HCT116 (cell line): ENCODE data around the gene HOXD13. TPM values are rescaled to one million over a fixed set of nuclear protein-coding genes. Genes with fewer than 3 reads are reported as not detected.

ENCODE experiments used
- ATAC-seq: fragments of 200-7000 bp; cut with Tn5 transposase; 2 replicates; pipeline ENCODE4 v1.9.1; 2020; ENCODE audit warnings: mild to moderate bottlenecking, moderate library complexity
- BruUV-seq: library from RNA; stranded (reverse); fragments of 400-500 nt; replicated peaks from 2 replicates; lab custom pipeline; 2021; lab: Mats Ljungman, UMichigan
- CTCF ChIA-PET: fragments of 300-600 bp; sonication (Branson Sonifier 250); formaldehyde crosslinking; loops from one replicate; lab custom pipeline; 2021; ENCODE audit warnings: antibody characterized with exemption; lab: Charles Lee
- POLR2A ChIA-PET: fragments of 300-600, 350-600 bp; sonication (Branson Sonifier 250); formaldehyde crosslinking; loops from one replicate; lab custom pipeline; 2021; ENCODE audit warnings: antibody characterized with exemption; lab: Charles Lee
- RAD21 ChIA-PET, 2 experiments: fragments of 300-600 bp; sonication (Branson Sonifier 250); formaldehyde crosslinking; loops; one replicate each; lab custom pipeline; 2023; ENCODE audit warnings: low total read pairs in 2 of 2; ENCODE audit not compliant: uncharacterized antibody in 2 of 2, unreplicated experiment in 2 of 2, low non-redundant PET in 1 of 2; lab: Charles Lee
- DNase-seq: peaks from one replicate; pipeline ENCODE4 v3.0.0-alpha.2; 2010; ENCODE audit warnings: low read depth, low spot score
- H2AFZ ChIP-seq: fragments of 200-600 bp; shearing (Covaris generic), sonication (generic); 2 replicates; pipeline ENCODE4 v1.6.1; 2017; ENCODE audit warnings: low read depth, mixed run types, mixed read lengths, antibody characterized with exemption, low read length; ENCODE audit not compliant: poor library complexity, severe bottlenecking
- H3K27ac ChIP-seq: 2 replicates; pipeline ENCODE4 v1.5.1; 2012; ENCODE audit warnings: low read depth, low read length
- H3K27me3 ChIP-seq: fragments of 200-600 bp; sonication (generic); 2 replicates; pipeline ENCODE4 v1.6.1; 2016; ENCODE audit warnings: mixed run types, low read length, mixed read lengths; ENCODE audit not compliant: insufficient read depth
- H3K36me3 ChIP-seq, 2 experiments: fragments of 200-500 bp in 1 of 2; fragments of 200-600 bp in 1 of 2; sonication (Bioruptor generic) in 1 of 2; sonication (generic) in 1 of 2; 2 replicates each; pipeline versions ENCODE4 v1.5.1 to v1.6.1; 2014 to 2016; ENCODE audit warnings: low read length in 2 of 2, inconsistent platforms in 1 of 2, mixed read lengths in 1 of 2, mixed run types in 1 of 2; ENCODE audit not compliant: insufficient read depth in 2 of 2, control insufficient read depth in 1 of 2
- H3K4me1 ChIP-seq, 2 experiments: fragments of 200-600 bp in 1 of 2; sonication (generic) in 1 of 2; 2 replicates each; pipeline versions ENCODE4 v1.5.1 to v1.6.1; 2012 to 2017; ENCODE audit warnings: low read length in 2 of 2, inconsistent platforms in 1 of 2, mild to moderate bottlenecking in 1 of 2, mixed read lengths in 1 of 2, mixed run types in 1 of 2, moderate library complexity in 1 of 2; ENCODE audit not compliant: insufficient read depth in 2 of 2, control insufficient read depth in 1 of 2
- H3K4me2 ChIP-seq: fragments of 200-600 bp; sonication (generic); 2 replicates; pipeline ENCODE4 v1.6.1; 2017; ENCODE audit warnings: mixed run types, low read length, mixed read lengths
- H3K4me3 ChIP-seq, 2 experiments: fragments of 200-600 bp in 1 of 2; sonication (generic) in 1 of 2; replicated peaks in 1 of 2; 2 replicates each; pipeline ENCODE4 v1.5.1; 2011 to 2016; ENCODE audit warnings: low read length in 2 of 2, control low read depth in 1 of 2, low read depth in 1 of 2, mild to moderate bottlenecking in 1 of 2, mixed read lengths in 1 of 2, mixed run types in 1 of 2
- H3K79me2 ChIP-seq: fragments of 200-600 bp; sonication (generic); 2 replicates; pipeline ENCODE4 v1.6.1; 2017; ENCODE audit warnings: mild to moderate bottlenecking, mixed run types, low read length, moderate library complexity, mixed read lengths; ENCODE audit not compliant: insufficient read depth
- H3K9ac ChIP-seq: fragments of 200-600 bp; sonication (generic); 2 replicates; pipeline ENCODE4 v1.6.1; 2016; ENCODE audit warnings: low read length, mixed read lengths
- H3K9me2 ChIP-seq: fragments of 200-600 bp; sonication (generic), shearing (Covaris generic); 2 replicates; pipeline ENCODE4 v1.6.1; 2017; ENCODE audit warnings: mixed run types, mild to moderate bottlenecking, moderate library complexity; ENCODE audit not compliant: insufficient read depth
- H3K9me3 ChIP-seq, 2 experiments: fragments of 200-500 bp in 1 of 2; fragments of 200-600 bp in 1 of 2; sonication (Bioruptor generic) in 1 of 2; sonication (generic) in 1 of 2; 2 replicates each; pipeline ENCODE4 v1.6.1; 2014 to 2017; ENCODE audit warnings: low read length in 2 of 2, mixed read lengths in 2 of 2, inconsistent platforms in 1 of 2, low read depth in 1 of 2, mild to moderate bottlenecking in 1 of 2, mixed run types in 1 of 2, moderate library complexity in 1 of 2; ENCODE audit not compliant: control insufficient read depth in 1 of 2, insufficient read depth in 1 of 2
- H4K20me1 ChIP-seq: fragments of 200-600 bp; sonication (generic), shearing (Covaris generic); 2 replicates; pipeline ENCODE4 v1.6.1; 2017; ENCODE audit warnings: mixed run types, mild to moderate bottlenecking, moderate library complexity; ENCODE audit not compliant: insufficient read depth
- CBX3 ChIP-seq: IDR thresholded peaks from 2 replicates; pipeline ENCODE4 v1.6.1; 2012; ENCODE audit warnings: low read depth
- CEBPB ChIP-seq: IDR thresholded peaks from 2 replicates; pipeline ENCODE4 v1.6.1; 2012; ENCODE audit warnings: low read depth
- EGR1 ChIP-seq: IDR thresholded peaks from 2 replicates; pipeline ENCODE4 v1.6.1; 2012; ENCODE audit warnings: low read depth
- ELF1 ChIP-seq: IDR thresholded peaks from 2 replicates; pipeline ENCODE4 v1.6.1; 2012; ENCODE audit warnings: low read depth, borderline replicate concordance
- EZH2 ChIP-seq: fragments of 200-600 bp; sonication (generic); IDR thresholded peaks from 2 replicates; pipeline ENCODE4 v1.6.1; 2017; ENCODE audit warnings: antibody characterized with exemption, mixed run types
- FOSL1 ChIP-seq: IDR thresholded peaks from 2 replicates; pipeline ENCODE4 v1.6.1; 2012; ENCODE audit warnings: low read depth
- MAX ChIP-seq: IDR thresholded peaks from 2 replicates; pipeline ENCODE4 v1.6.1; 2012
- POLR2A ChIP-seq: IDR thresholded peaks from 2 replicates; pipeline ENCODE4 v1.7.0; 2011; ENCODE audit warnings: borderline replicate concordance; ENCODE audit not compliant: insufficient read depth, insufficient read length; ENCODE audit errors: extremely low read depth
- POLR2AphosphoS5 ChIP-seq: IDR thresholded peaks from 2 replicates; pipeline ENCODE4 v1.6.1; 2011; ENCODE audit warnings: mild to moderate bottlenecking, low read depth, low read length, moderate library complexity
- REST ChIP-seq: IDR thresholded peaks from 2 replicates; pipeline ENCODE4 v1.6.1; 2012; ENCODE audit warnings: low read depth
- SIN3A ChIP-seq: IDR thresholded peaks from 2 replicates; pipeline ENCODE4 v1.6.1; 2012; ENCODE audit warnings: low read depth
- SP1 ChIP-seq: IDR thresholded peaks from 2 replicates; pipeline ENCODE4 v1.6.1; 2012; ENCODE audit warnings: low read depth
- SRF ChIP-seq: IDR thresholded peaks from 2 replicates; pipeline ENCODE4 v1.6.1; 2012; ENCODE audit warnings: low read depth
- TCF7L2 ChIP-seq: IDR thresholded peaks from 2 replicates; pipeline ENCODE4 v1.7.0; 2011; ENCODE audit warnings: borderline replicate concordance, inconsistent platforms; ENCODE audit not compliant: insufficient read depth, insufficient read length; ENCODE audit errors: extremely low read depth
- YY1 ChIP-seq: IDR thresholded peaks from 2 replicates; pipeline ENCODE4 v1.6.1; 2011; ENCODE audit warnings: low read length, low read depth, moderate library complexity, mild to moderate bottlenecking; ENCODE audit not compliant: insufficient replicate concordance; ENCODE audit errors: extremely low read depth
- ZNF274 ChIP-seq: fragments of 200-500 bp; sonication (Bioruptor generic); IDR thresholded peaks from 2 replicates; pipeline ENCODE4 v1.6.1; 2014; ENCODE audit warnings: mild to moderate bottlenecking, low read depth, low read length, inconsistent platforms
- intact Hi-C: fragments of 100-400 bp; cut with micrococcal nuclease; formaldehyde crosslinking; loops from 2 replicates; pipeline ENCODE4 v1.10.0; 2022
- total RNA-seq: library from RNA; stranded (reverse); gene quantifications from one replicate; pipeline ENCODE4 v1.2.1, GENCODE V29; 2021; ENCODE audit not compliant: unreplicated experiment
- TF ChIP-seq, protein P1 (sequence below), 3 experiments: fragments of 200-600 bp in 1 of 3; sonication (generic) in 1 of 3; IDR thresholded peaks in 2 of 3; conservative IDR thresholded peaks in 1 of 3; 2 replicates each; pipeline ENCODE4 v1.5.1; 2012 to 2017; ENCODE audit warnings: low read depth in 2 of 3, low read length in 2 of 3, antibody characterized with exemption in 1 of 3, borderline replicate concordance in 1 of 3, control low read depth in 1 of 3, mild to moderate bottlenecking in 1 of 3, mixed read lengths in 1 of 3, mixed run types in 1 of 3, moderate library complexity in 1 of 3; ENCODE audit not compliant: insufficient read depth in 1 of 3
- TF ChIP-seq, protein P2 (sequence below): IDR thresholded peaks from 2 replicates; pipeline ENCODE4 v1.6.1; 2012

Gene HOXD13
- total RNA-seq, 1 experiment from 2014 or later: not detected

- no peak for TF ChIP-seq REST
- no peak for TF ChIP-seq CEBPB
- TF ChIP-seq ZNF274: no peak
- TF ChIP-seq MAX: no peak
- no peak for TF ChIP-seq SP1
Measured at GRCh38 chr2:176063958-176064357, 28.6 kb upstream of the HOXD13 start (continued).

- ChIA-PET CTCF (no interaction called here), POLR2A (no interaction called here), RAD21 (no interaction called here)
- no peak overlapping the region for H2AFZ ChIP-seq
- no peaks in the 10 kb centered on the region for H3K9me2 ChIP-seq
- intact Hi-C loops: no loop called here
- ATAC-seq (no peak), DNase-seq (no peak)
- no peak overlapping the region for H3K4me3 ChIP-seq
- H3K9me3 ChIP-seq: no peaks in the 10 kb centered on the region
- no peak overlapping the region for H3K27ac ChIP-seq
- no peak overlapping the region for H3K9ac ChIP-seq
- no peaks in the 10 kb centered on the region for H4K20me1 ChIP-seq
- H3K4me1 ChIP-seq: no peaks in the 10 kb centered on the region
- no peaks in the 10 kb centered on the region for H3K36me3 ChIP-seq
- no TSS peak for BruUV-seq
- H3K79me2 ChIP-seq: no peaks in the 10 kb centered on the region
- no peak overlapping the region for H3K4me2 ChIP-seq
- H3K27me3 ChIP-seq: no peaks in the 10 kb centered on the region
- TF ChIP-seq YY1 (no peak), POLR2AphosphoS5 (no peak), EGR1 (no peak), TCF7L2 (no peak), EZH2 (no peak), POLR2A (no peak), MAX (no peak), ELF1 (no peak), CEBPB (no peak), ZNF274 (no peak), CBX3 (no peak), FOSL1 (no peak), SIN3A (no peak), SRF (no peak)
- TF ChIP-seq, protein P1, sequence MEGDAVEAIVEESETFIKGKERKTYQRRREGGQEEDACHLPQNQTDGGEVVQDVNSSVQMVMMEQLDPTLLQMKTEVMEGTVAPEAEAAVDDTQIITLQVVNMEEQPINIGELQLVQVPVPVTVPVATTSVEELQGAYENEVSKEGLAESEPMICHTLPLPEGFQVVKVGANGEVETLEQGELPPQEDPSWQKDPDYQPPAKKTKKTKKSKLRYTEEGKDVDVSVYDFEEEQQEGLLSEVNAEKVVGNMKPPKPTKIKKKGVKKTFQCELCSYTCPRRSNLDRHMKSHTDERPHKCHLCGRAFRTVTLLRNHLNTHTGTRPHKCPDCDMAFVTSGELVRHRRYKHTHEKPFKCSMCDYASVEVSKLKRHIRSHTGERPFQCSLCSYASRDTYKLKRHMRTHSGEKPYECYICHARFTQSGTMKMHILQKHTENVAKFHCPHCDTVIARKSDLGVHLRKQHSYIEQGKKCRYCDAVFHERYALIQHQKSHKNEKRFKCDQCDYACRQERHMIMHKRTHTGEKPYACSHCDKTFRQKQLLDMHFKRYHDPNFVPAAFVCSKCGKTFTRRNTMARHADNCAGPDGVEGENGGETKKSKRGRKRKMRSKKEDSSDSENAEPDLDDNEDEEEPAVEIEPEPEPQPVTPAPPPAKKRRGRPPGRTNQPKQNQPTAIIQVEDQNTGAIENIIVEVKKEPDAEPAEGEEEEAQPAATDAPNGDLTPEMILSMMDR (IDR thresholded peaks at IDR 0.05 in 2 of 3, conservative IDR thresholded peaks at IDR 0.05 in 1 of 3; ENCODE audit: borderline replicate concordance in 1 of 3, insufficient read depth in 1 of 3, low read depth in 2 of 3, low read length in 2 of 3): no peak
- TF ChIP-seq, protein P2, sequence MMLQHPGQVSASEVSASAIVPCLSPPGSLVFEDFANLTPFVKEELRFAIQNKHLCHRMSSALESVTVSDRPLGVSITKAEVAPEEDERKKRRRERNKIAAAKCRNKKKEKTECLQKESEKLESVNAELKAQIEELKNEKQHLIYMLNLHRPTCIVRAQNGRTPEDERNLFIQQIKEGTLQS: no peak
Measured at GRCh38 chr2:176066645-176067588, 25.6 kb upstream of the HOXD13 start.
